ENCODE results near the gene KCNK4. TPM values are rescaled to one million over a fixed set of nuclear protein-coding genes. Genes with fewer than 3 reads are reported as not detected.

The KCNK4 gene
- total RNA-seq, 2 donors from 2014 or later: not detected

- DNase-seq (ENCODE audit: low spot score) (no peak), ATAC-seq (ENCODE audit: insufficient number of reproducible peaks, low FRiP score, low read depth) (no peak)
These were observed 31.5 kb upstream of the KCNK4 start for GRCh38 chr11:64259533-64260067.

GRCh38 chr11:64260147-64260708 lies 30.9 kb upstream of the KCNK4 start:
- H3K4me3 ChIP-seq: no peak overlapping the region
- no peaks in the 10 kb centered on the region for H3K4me1 ChIP-seq (ENCODE audit: control insufficient read depth in 1 of 2, low read depth in 2 of 2)
- no peak overlapping the region for H3K27ac ChIP-seq
- H3K27me3 ChIP-seq (replicated peaks; ENCODE audit: insufficient read depth): no peaks in the 10 kb centered on the region
- no peak for ATAC-seq (ENCODE audit: insufficient number of reproducible peaks, low FRiP score, low read depth)
- H3K9me3 ChIP-seq: no peaks in the 10 kb centered on the region
- no peak for TF ChIP-seq CTCF (IDR thresholded peaks at IDR 0.05)
- peaks cover 68% of the 10 kb centered on the region for H3K36me3 ChIP-seq
- DNase-seq (ENCODE audit: low spot score): no peak

More at GRCh38 chr11:64259533-64260067, 31.5 kb upstream of the KCNK4 start:
- Histone ChIP-seq H3K27ac (no peak overlapping the region), H3K36me3 (peaks cover 67% of the 10 kb centered on the region), H3K4me1 (ENCODE audit: control insufficient read depth in 1 of 2, low read depth in 2 of 2) (no peaks in the 10 kb centered on the region), H3K27me3 (replicated peaks; ENCODE audit: insufficient read depth) (no peaks in the 10 kb centered on the region), H3K4me3 (no peak overlapping the region), H3K9me3 (no peaks in the 10 kb centered on the region)
- TF ChIP-seq CTCF (IDR thresholded peaks at IDR 0.05): no peak

- Histone ChIP-seq H3K9me3 (no peaks in the 10 kb centered on the region), H3K36me3 (peaks cover 68% of the 10 kb centered on the region), H3K4me1 (ENCODE audit: control insufficient read depth in 1 of 2, low read depth in 2 of 2) (no peaks in the 10 kb centered on the region), H3K27me3 (replicated peaks; ENCODE audit: insufficient read depth) (no peaks in the 10 kb centered on the region), H3K27ac (no peak overlapping the region), H3K4me3 (no peak overlapping the region)
- DNase-seq (ENCODE audit: low spot score) (no peak), ATAC-seq (ENCODE audit: insufficient number of reproducible peaks, low FRiP score, low read depth) (no peak)
- TF ChIP-seq CTCF (IDR thresholded peaks at IDR 0.05): no peak
These were observed 29.5 kb upstream of the KCNK4 start for GRCh38 chr11:64261556-64262080.

- H3K27me3 ChIP-seq (replicated peaks; ENCODE audit: insufficient read depth): no peaks in the 10 kb centered on the region
- H3K4me3 ChIP-seq: no peak overlapping the region
- no peaks in the 10 kb centered on the region for H3K9me3 ChIP-seq
- no peak for DNase-seq (ENCODE audit: low spot score)
- H3K27ac ChIP-seq: no peak overlapping the region
- ATAC-seq (ENCODE audit: insufficient number of reproducible peaks, low FRiP score, low read depth): no peak
- peaks cover 66% of the 10 kb centered on the region for H3K36me3 ChIP-seq
- TF ChIP-seq CTCF (IDR thresholded peaks at IDR 0.05): no peak
- H3K4me1 ChIP-seq (ENCODE audit: control insufficient read depth in 1 of 2, low read depth in 2 of 2): no peaks in the 10 kb centered on the region
These were observed 28.7 kb upstream of the KCNK4 start for GRCh38 chr11:64262271-64263002.
